Calu3 (cell line): Measurements from ENCODE around the gene SYNE1. TPM values are rescaled to one million over a fixed set of nuclear protein-coding genes. Genes with fewer than 3 reads are reported as not detected.

Source experiments
- BruUV-seq: library from RNA; stranded (reverse); fragments of 400-500 nt; replicated peaks from 2 replicates; lab custom pipeline; 2021; lab: Mats Ljungman, UMichigan
- CTCF ChIA-PET: fragments of 300-600 bp; sonication (Branson Sonifier 250); formaldehyde crosslinking; loops from one replicate; lab custom pipeline; 2022; ENCODE audit warnings: antibody characterized with exemption; lab: Charles Lee
- DNase-seq: peaks from one replicate; pipeline ENCODE4 v3.0.0; 2022
- H3K27ac Mint-ChIP-seq: one replicate; pipeline ENCODE4 v1.8.0; 2022; ENCODE audit warnings: mixed read lengths; ENCODE audit not compliant: unreplicated experiment
- H3K27me3 Mint-ChIP-seq: one replicate; pipeline ENCODE4 v1.8.0; 2022; ENCODE audit warnings: mixed read lengths; ENCODE audit not compliant: unreplicated experiment
- H3K36me3 Mint-ChIP-seq: one replicate; pipeline ENCODE4 v1.8.0; 2022; ENCODE audit warnings: mild to moderate bottlenecking, moderate library complexity, mixed read lengths; ENCODE audit not compliant: insufficient read depth, unreplicated experiment
- H3K4me1 Mint-ChIP-seq: one replicate; pipeline ENCODE4 v1.8.0; 2022; ENCODE audit warnings: mild to moderate bottlenecking, low read depth, mixed read lengths; ENCODE audit not compliant: unreplicated experiment
- H3K4me3 Mint-ChIP-seq: one replicate; pipeline ENCODE4 v1.8.0; 2022; ENCODE audit warnings: mild to moderate bottlenecking, low read depth, moderate library complexity, mixed read lengths; ENCODE audit not compliant: unreplicated experiment
- H3K9me3 Mint-ChIP-seq: one replicate; pipeline ENCODE4 v1.8.0; 2022; ENCODE audit warnings: low read depth, mixed read lengths; ENCODE audit not compliant: unreplicated experiment
- CTCF ChIP-seq: fragments of 200-600 bp; IDR thresholded peaks from one replicate; pipeline ENCODE4 v1.8.0; 2022; ENCODE audit warnings: antibody characterized with exemption; ENCODE audit not compliant: unreplicated experiment
- intact Hi-C: fragments of 100-400 bp; cut with micrococcal nuclease; formaldehyde crosslinking; loops from one replicate; pipeline ENCODE4 v1.10.0; 2022; ENCODE audit not compliant: unreplicated experiment
- total RNA-seq: library from RNA; stranded (reverse); gene quantifications from 2 replicates; pipeline ENCODE4 v1.2.3, GENCODE V29; 2022

Gene SYNE1
- total RNA-seq, 1 experiment from 2014 or later = 28.1 TPM

DNA sequence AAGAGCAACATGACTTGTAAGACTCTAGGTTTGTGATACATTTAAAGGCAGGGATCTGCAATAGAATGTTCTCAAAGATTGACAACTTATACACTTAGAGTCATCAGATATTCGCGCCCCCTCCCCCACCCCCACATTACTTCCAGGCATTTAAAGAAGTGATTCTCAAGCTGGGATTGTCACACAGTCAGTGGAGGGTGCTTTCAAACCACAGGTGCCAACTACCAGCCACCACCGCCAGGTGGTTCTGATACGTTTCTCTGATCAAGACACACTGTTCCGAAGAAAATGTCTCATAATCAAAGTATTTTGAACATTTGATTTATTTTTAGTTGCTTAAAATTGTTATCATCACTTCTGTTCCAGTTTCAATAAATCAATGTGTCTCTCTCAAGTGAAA lies 472.2 kb downstream of the SYNE1 start:
- CTCF ChIA-PET = no interaction called here
- H3K4me1 Mint-ChIP-seq = no peaks in the 10 kb centered on the region
- no peak overlapping the region for H3K4me3 Mint-ChIP-seq
- H3K27ac Mint-ChIP-seq = no peak overlapping the region
- no peaks in the 10 kb centered on the region for H3K36me3 Mint-ChIP-seq
- no peak for TF ChIP-seq CTCF
- no peaks in the 10 kb centered on the region for H3K27me3 Mint-ChIP-seq
- no TSS peak for BruUV-seq
- intact Hi-C loops = no loop called here
- no peaks in the 10 kb centered on the region for H3K9me3 Mint-ChIP-seq
- DNase-seq = no peak

- no peak overlapping the region for H3K4me3 Mint-ChIP-seq
- no peak for DNase-seq
- BruUV-seq = no TSS peak
- H3K36me3 Mint-ChIP-seq = no peaks in the 10 kb centered on the region
- intact Hi-C loops = no loop called here
- CTCF ChIA-PET = no interaction called here
- H3K27ac Mint-ChIP-seq = no peak overlapping the region
- H3K27me3 Mint-ChIP-seq = no peaks in the 10 kb centered on the region
- no peaks in the 10 kb centered on the region for H3K4me1 Mint-ChIP-seq
- H3K9me3 Mint-ChIP-seq = no peaks in the 10 kb centered on the region
- TF ChIP-seq CTCF = no peak
Measured at GRCh38 chr6:152161501-152161900, 475.7 kb downstream of the SYNE1 start.

DNA sequence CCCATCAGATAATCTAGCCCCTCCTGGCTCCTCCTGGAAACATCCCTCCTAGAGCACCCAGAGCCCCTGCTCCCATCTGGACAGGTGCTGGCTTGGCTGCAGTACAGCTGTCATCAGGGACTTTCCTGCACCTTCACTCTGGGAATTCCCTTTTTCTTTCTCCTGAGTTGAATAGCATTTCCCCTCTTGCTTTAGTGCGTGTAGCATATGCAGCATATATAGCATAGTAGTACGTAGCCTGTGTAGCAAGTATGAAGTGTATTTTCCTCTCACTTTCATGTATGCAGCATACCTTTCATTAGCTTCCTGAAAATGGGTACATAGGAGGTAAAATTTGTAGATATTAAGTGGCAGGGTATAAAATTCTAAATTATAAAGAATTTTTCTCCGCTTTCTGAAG lies 476.8 kb downstream of the SYNE1 start:
- no TSS peak for BruUV-seq
- H3K36me3 Mint-ChIP-seq = no peaks in the 10 kb centered on the region
- DNase-seq = no peak
- H3K27me3 Mint-ChIP-seq = no peaks in the 10 kb centered on the region
- H3K4me3 Mint-ChIP-seq = no peak overlapping the region
- no peak for TF ChIP-seq CTCF
- H3K27ac Mint-ChIP-seq = no peak overlapping the region
- intact Hi-C loops = no loop called here
- no peaks in the 10 kb centered on the region for H3K9me3 Mint-ChIP-seq
- H3K4me1 Mint-ChIP-seq = no peaks in the 10 kb centered on the region
- CTCF ChIA-PET = interaction anchor here (0.5 kb wide), 1 partner anchor 142 kb away, joined by 6 read pairs; no protein-coding TSS in a partner anchor

DNA sequence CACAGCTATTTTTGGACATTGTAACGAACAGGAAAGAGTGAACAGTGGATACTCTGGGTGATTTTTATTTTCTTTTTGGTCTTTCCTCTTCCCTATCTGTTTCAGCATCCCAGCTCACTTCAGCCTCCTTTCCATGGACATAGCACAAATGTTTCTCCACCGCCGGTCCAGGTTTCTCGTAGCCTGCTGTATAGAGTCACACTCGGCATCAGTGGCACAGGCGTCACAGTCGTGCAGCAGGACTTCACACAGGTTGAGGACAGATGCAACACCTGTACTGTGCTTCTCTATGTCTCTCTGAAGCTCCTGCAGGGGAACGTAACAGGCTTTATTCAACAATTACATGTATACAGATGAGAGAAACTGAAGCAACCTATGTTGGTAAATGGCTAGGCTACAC lies 481.4 kb downstream of the SYNE1 start:
- no peaks in the 10 kb centered on the region for H3K4me1 Mint-ChIP-seq
- H3K36me3 Mint-ChIP-seq = no peaks in the 10 kb centered on the region
- no TSS peak for BruUV-seq
- intact Hi-C loops = no loop called here
- no peaks in the 10 kb centered on the region for H3K27me3 Mint-ChIP-seq
- H3K9me3 Mint-ChIP-seq = no peaks in the 10 kb centered on the region
- no peak overlapping the region for H3K4me3 Mint-ChIP-seq
- no peak overlapping the region for H3K27ac Mint-ChIP-seq
- no peak for TF ChIP-seq CTCF
- no peak for DNase-seq
- CTCF ChIA-PET = no interaction called here
